Muscle of arm (tissue), 12 donors: Measurements from ENCODE around the gene RAVER1. TPM values are rescaled to one million over a fixed set of nuclear protein-coding genes. Genes with fewer than 3 reads are reported as not detected.
"Not testable (repeated sequence)": the region's sequence is repeated elsewhere in the genome, so short reads cannot be mapped to it uniquely, and the experiment has no call there.

ENCODE experiments used
- DNase-seq: peaks from one replicate; pipeline ENCODE4 v3.0.0-alpha.2; 2013
- polyA plus RNA-seq, 12 donors: library from polyadenylated mRNA; unstranded; fragments of 120-200 nt; gene quantifications; one replicate each; pipeline ENCODE4 v1.2.1, GENCODE V29; 2013; ENCODE audit not compliant: insufficient read length in 12 of 12

Gene RAVER1
- polyA plus RNA-seq, 12 donors: 9.3 to 27.7 (median 12.1) TPM; not detected in 1

GRCh38 chr19:10291554-10292205 lies 41.6 kb downstream of the RAVER1 start:
- no peak for DNase-seq

- DNase-seq: no peak
These were observed 42.3 kb downstream of the RAVER1 start for GRCh38 chr19:10290876-10291553.

- DNase-seq: no peak
These were observed 42.9 kb downstream of the RAVER1 start for GRCh38 chr19:10290357-10290875.

- no peak for DNase-seq
These were observed 43.4 kb downstream of the RAVER1 start, which contains the start of gene ICAM5 for GRCh38 chr19:10289836-10290356. Gene ICAM5, plus strand, starts transcription at chr19:10289952. Its CDS starts 92 bp downstream, at chr19:10290044.

- DNase-seq: no peak
These were observed 44.0 kb downstream of the RAVER1 start for GRCh38 chr19:10289167-10289835.

- DNase-seq: no peak
These were observed 44.6 kb downstream of the RAVER1 start for GRCh38 chr19:10288662-10289166.

- no peak for DNase-seq
These were observed 46.3 kb downstream of the RAVER1 start, which contains the start of gene ICAM4 for GRCh38 chr19:10286803-10287737. Gene ICAM4, plus strand, starts transcription at chr19:10286955. Its CDS starts 58 bp downstream, at chr19:10287013.

GRCh38 chr19:10285393-10285792 lies 47.9 kb downstream of the RAVER1 start:
- no peak for DNase-seq

GRCh38 chr19:10284960-10285278 lies 48.4 kb downstream of the RAVER1 start:
- DNase-seq: no peak

- no peak for DNase-seq
These were observed 49.0 kb downstream of the RAVER1 start for GRCh38 chr19:10284065-10284959.

GRCh38 chr19:10283301-10284064 lies 49.8 kb downstream of the RAVER1 start:
- DNase-seq: no peak

GRCh38 chr19:10282043-10282442 lies 51.3 kb downstream of the RAVER1 start:
- not testable (repeated sequence) for DNase-seq

- no peak for DNase-seq
These were observed 53.4 kb downstream of the RAVER1 start for GRCh38 chr19:10279737-10280442.

- no peak for DNase-seq
These were observed 54.4 kb downstream of the RAVER1 start for GRCh38 chr19:10278935-10279334.

GRCh38 chr19:10277795-10278589 lies 55.3 kb downstream of the RAVER1 start:
- DNase-seq: no peak

GRCh38 chr19:10274589-10274988 lies 58.7 kb downstream of the RAVER1 start:
- no peak for DNase-seq

GRCh38 chr19:10271543-10272086 lies 61.7 kb downstream of the RAVER1 start:
- no peak for DNase-seq
